ENCODE data around the gene ERC1. TPM values are rescaled to one million over a fixed set of nuclear protein-coding genes. Genes with fewer than 3 reads are reported as not detected.

ERC1 gene
- total and polyA plus RNA-seq, 2 donors (not counting 1 experiment from before 2014, with no cell fraction given), result 19.7 to 34.5 TPM

DNA sequence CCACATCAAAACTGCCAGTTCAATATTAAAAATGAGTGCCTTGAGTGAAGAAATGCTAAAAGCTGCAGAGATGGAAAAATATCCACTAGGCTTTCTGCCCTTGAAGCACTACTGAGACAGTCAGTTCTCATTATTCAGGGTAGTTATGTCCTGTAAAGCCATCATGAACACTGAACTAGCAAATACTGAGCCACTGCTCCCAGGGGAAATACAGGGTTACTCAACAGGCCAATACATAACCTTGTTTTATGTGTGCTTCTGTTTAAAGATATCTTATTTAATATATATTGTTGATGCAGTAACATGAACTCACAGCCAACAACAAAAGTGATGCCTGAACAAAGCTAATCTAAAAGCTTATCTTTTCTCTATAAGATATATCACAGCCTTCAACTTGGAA is 44.8 kb upstream of the ERC1 start:
- no peaks in the 10 kb centered on the region for H4K20me1 ChIP-seq (ENCODE audit: control insufficient read depth, extremely low read depth, insufficient read depth, low read length)
- no peak overlapping the region for H3K4me2 ChIP-seq (ENCODE audit: extremely low read depth, insufficient read depth, low read length)
- TF ChIP-seq, protein P1, sequence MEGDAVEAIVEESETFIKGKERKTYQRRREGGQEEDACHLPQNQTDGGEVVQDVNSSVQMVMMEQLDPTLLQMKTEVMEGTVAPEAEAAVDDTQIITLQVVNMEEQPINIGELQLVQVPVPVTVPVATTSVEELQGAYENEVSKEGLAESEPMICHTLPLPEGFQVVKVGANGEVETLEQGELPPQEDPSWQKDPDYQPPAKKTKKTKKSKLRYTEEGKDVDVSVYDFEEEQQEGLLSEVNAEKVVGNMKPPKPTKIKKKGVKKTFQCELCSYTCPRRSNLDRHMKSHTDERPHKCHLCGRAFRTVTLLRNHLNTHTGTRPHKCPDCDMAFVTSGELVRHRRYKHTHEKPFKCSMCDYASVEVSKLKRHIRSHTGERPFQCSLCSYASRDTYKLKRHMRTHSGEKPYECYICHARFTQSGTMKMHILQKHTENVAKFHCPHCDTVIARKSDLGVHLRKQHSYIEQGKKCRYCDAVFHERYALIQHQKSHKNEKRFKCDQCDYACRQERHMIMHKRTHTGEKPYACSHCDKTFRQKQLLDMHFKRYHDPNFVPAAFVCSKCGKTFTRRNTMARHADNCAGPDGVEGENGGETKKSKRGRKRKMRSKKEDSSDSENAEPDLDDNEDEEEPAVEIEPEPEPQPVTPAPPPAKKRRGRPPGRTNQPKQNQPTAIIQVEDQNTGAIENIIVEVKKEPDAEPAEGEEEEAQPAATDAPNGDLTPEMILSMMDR (conservative IDR thresholded peaks at IDR 0.05 in 1 of 2, IDR thresholded peaks at IDR 0.05 in 1 of 2; ENCODE audit: low read depth in 1 of 2, low read length in 2 of 2), result no peak
- no peak for TF ChIP-seq EZH2 (IDR thresholded peaks at IDR 0.05; ENCODE audit: low read length, missing control alignments)
- H3K36me3 ChIP-seq (ENCODE audit: control insufficient read depth, insufficient read depth, low read length), result peaks cover 2% of the 10 kb centered on the region
- H3K4me1 ChIP-seq (ENCODE audit: control insufficient read depth, extremely low read depth, insufficient read depth, low read length), result peaks cover 2% of the 10 kb centered on the region
- no peak overlapping the region for H3K9ac ChIP-seq (ENCODE audit: insufficient read depth, low read length)
- H3K27me3 ChIP-seq (ENCODE audit: control insufficient read depth, insufficient read depth, low read length), result no peaks in the 10 kb centered on the region
- H3K27ac ChIP-seq (ENCODE audit: insufficient read depth, low read length), result no peak overlapping the region
- H3K9me3 ChIP-seq (ENCODE audit: control insufficient read depth, insufficient read depth, low read depth, low read length), result no peaks in the 10 kb centered on the region
- no peak overlapping the region for H3K4me3 ChIP-seq (replicated peaks in 1 of 4; ENCODE audit: control extremely low read depth in 1 of 4, insufficient read depth in 1 of 4, low read depth in 3 of 4, low read length in 4 of 4)
- DNase-seq (ENCODE audit: low read depth in 2 of 2), result no peak
- H3K79me2 ChIP-seq (ENCODE audit: control insufficient read depth, insufficient read depth, low read length), result peaks cover 40% of the 10 kb centered on the region
- no peak overlapping the region for H2AFZ ChIP-seq (ENCODE audit: low read length)

DNA sequence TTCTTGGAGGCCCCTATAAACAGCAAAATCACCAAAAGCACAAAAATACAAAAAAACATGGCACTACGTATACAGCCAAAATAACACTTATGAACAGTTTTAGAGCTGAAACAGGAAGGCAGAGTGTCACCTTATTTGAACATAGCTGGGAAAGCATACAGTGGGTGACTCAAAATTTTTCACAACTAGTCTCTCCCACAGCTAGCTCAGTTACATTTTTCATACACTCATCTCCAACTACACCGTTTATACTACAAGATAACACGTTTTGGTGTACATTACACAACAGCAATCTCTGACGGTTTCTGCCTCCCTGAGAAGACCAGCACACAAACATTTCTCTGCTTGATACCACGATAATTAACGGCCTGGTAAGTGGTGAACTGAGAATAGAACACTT is 44.4 kb upstream of the ERC1 start:
- Histone ChIP-seq H3K4me2 (ENCODE audit: extremely low read depth, insufficient read depth, low read length) (no peak overlapping the region), H3K9me3 (ENCODE audit: control insufficient read depth, insufficient read depth, low read depth, low read length) (no peaks in the 10 kb centered on the region), H3K36me3 (ENCODE audit: control insufficient read depth, insufficient read depth, low read length) (peaks cover 2% of the 10 kb centered on the region), H4K20me1 (ENCODE audit: control insufficient read depth, extremely low read depth, insufficient read depth, low read length) (no peaks in the 10 kb centered on the region), H3K27ac (ENCODE audit: insufficient read depth, low read length) (no peak overlapping the region), H3K27me3 (ENCODE audit: control insufficient read depth, insufficient read depth, low read length) (no peaks in the 10 kb centered on the region), H3K4me1 (ENCODE audit: control insufficient read depth, extremely low read depth, insufficient read depth, low read length) (peaks cover 2% of the 10 kb centered on the region), H2AFZ (ENCODE audit: low read length) (no peak overlapping the region), H3K79me2 (ENCODE audit: control insufficient read depth, insufficient read depth, low read length) (peaks cover 40% of the 10 kb centered on the region), H3K4me3 (replicated peaks in 1 of 4; ENCODE audit: control extremely low read depth in 1 of 4, insufficient read depth in 1 of 4, low read depth in 3 of 4, low read length in 4 of 4) (no peak overlapping the region), H3K9ac (ENCODE audit: insufficient read depth, low read length) (no peak overlapping the region)
- TF ChIP-seq EZH2 (IDR thresholded peaks at IDR 0.05; ENCODE audit: low read length, missing control alignments), result no peak
- TF ChIP-seq, protein P1 (conservative IDR thresholded peaks at IDR 0.05 in 1 of 2, IDR thresholded peaks at IDR 0.05 in 1 of 2; ENCODE audit: low read depth in 1 of 2, low read length in 2 of 2), result no peak
- peak; percentile 34 to 41 for DNase-seq (ENCODE audit: low read depth in 2 of 2)

DNA sequence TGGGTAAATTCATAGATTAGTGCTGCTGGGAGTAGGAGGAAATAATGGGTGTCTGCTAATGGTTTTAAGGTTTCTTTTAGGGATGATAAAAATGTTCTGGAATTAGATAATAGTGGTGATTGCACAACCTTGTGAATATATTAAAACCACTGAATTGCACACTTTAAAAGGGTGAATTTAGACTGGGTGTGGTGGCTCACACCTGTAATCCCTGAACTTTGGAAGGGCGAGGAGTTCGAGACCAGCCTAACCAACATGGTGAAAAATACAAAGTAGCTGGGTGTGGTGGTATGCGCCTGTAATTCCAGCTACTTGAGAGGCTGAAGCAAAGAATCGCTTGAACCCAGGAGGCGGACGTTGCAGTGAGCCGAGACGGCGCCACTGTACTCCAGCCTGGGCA is 42.8 kb upstream of the ERC1 start:
- peak overlapping the region; percentile 88 for H3K27ac ChIP-seq (ENCODE audit: insufficient read depth, low read length)
- H3K9ac ChIP-seq (ENCODE audit: insufficient read depth, low read length), result no peak overlapping the region
- no peak for DNase-seq (ENCODE audit: low read depth in 2 of 2)

More for the DNA sequence above, 42.8 kb upstream of the ERC1 start:
- no peak for TF ChIP-seq EZH2 (IDR thresholded peaks at IDR 0.05; ENCODE audit: low read length, missing control alignments)
- TF ChIP-seq, protein P1 (conservative IDR thresholded peaks at IDR 0.05 in 1 of 2, IDR thresholded peaks at IDR 0.05 in 1 of 2; ENCODE audit: low read depth in 1 of 2, low read length in 2 of 2), result no peak
- peak overlapping the region; percentile 62 to 94 (median 88) for H3K4me3 ChIP-seq (replicated peaks in 1 of 4; ENCODE audit: control extremely low read depth in 1 of 4, insufficient read depth in 1 of 4, low read depth in 3 of 4, low read length in 4 of 4)
- peaks cover 34% of the 10 kb centered on the region for H3K79me2 ChIP-seq (ENCODE audit: control insufficient read depth, insufficient read depth, low read length)
- H3K36me3 ChIP-seq (ENCODE audit: control insufficient read depth, insufficient read depth, low read length), result peaks cover 2% of the 10 kb centered on the region
- H3K4me1 ChIP-seq (ENCODE audit: control insufficient read depth, extremely low read depth, insufficient read depth, low read length), result peaks cover 2% of the 10 kb centered on the region
- H4K20me1 ChIP-seq (ENCODE audit: control insufficient read depth, extremely low read depth, insufficient read depth, low read length), result no peaks in the 10 kb centered on the region
- H3K9me3 ChIP-seq (ENCODE audit: control insufficient read depth, insufficient read depth, low read depth, low read length), result no peaks in the 10 kb centered on the region
- no peak overlapping the region for H2AFZ ChIP-seq (ENCODE audit: low read length)
- H3K27me3 ChIP-seq (ENCODE audit: control insufficient read depth, insufficient read depth, low read length), result no peaks in the 10 kb centered on the region
- H3K4me2 ChIP-seq (ENCODE audit: extremely low read depth, insufficient read depth, low read length), result peak overlapping the region; percentile 80
